ENCODE measurements around the gene FOXE1. TPM values are rescaled to one million over a fixed set of nuclear protein-coding genes. Genes with fewer than 3 reads are reported as not detected.

Gene FOXE1
- total and polyA plus RNA-seq, 2 experiments from 2014 or later, result 0.45 TPM; not detected in 1

DNA sequence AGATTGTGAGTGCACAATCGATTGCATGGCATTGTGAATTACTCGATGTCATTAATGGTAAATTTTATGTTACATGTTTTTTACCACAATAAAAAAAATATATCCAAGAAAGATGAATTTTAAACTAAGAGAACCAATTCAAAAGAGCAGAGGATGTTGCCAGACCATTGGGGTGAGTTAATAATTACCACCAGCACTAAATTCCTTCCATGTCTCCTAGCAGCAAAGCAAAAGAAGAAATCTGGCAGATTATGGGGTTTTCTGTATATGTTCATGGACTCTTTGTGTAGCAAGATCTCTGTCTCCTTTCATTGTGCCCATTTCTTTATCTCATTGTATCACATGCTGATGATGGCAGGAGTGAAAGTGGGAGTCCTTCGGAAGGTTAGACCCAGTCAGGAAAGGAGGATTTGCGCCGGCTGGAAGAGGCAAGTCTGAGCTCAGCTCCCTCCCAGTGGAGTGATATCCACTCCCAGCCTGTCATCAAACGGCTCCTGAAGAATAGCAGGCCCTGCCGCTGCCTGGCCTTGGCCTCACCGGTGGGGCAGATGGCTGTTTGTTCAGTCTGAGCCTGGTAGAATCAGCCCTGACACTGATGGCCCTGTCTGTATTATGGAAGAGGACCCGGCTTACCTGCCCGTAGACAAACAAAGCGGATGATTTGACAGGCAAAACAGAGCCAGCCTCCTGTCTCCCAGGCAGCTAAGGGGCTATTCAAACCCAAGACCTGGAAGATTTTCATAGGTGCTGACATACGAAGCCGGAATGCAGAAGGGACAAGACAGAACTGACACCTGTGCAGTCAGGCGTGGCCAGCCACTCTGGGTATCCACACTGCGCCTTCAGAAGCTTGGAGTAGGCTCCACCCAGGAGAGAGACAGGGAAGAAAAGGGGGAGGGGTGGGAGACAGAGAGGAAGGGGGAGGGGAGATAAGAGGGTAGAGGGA is 21.9 kb upstream of the FOXE1 start (continued):
- TF ChIP-seq, protein P1, sequence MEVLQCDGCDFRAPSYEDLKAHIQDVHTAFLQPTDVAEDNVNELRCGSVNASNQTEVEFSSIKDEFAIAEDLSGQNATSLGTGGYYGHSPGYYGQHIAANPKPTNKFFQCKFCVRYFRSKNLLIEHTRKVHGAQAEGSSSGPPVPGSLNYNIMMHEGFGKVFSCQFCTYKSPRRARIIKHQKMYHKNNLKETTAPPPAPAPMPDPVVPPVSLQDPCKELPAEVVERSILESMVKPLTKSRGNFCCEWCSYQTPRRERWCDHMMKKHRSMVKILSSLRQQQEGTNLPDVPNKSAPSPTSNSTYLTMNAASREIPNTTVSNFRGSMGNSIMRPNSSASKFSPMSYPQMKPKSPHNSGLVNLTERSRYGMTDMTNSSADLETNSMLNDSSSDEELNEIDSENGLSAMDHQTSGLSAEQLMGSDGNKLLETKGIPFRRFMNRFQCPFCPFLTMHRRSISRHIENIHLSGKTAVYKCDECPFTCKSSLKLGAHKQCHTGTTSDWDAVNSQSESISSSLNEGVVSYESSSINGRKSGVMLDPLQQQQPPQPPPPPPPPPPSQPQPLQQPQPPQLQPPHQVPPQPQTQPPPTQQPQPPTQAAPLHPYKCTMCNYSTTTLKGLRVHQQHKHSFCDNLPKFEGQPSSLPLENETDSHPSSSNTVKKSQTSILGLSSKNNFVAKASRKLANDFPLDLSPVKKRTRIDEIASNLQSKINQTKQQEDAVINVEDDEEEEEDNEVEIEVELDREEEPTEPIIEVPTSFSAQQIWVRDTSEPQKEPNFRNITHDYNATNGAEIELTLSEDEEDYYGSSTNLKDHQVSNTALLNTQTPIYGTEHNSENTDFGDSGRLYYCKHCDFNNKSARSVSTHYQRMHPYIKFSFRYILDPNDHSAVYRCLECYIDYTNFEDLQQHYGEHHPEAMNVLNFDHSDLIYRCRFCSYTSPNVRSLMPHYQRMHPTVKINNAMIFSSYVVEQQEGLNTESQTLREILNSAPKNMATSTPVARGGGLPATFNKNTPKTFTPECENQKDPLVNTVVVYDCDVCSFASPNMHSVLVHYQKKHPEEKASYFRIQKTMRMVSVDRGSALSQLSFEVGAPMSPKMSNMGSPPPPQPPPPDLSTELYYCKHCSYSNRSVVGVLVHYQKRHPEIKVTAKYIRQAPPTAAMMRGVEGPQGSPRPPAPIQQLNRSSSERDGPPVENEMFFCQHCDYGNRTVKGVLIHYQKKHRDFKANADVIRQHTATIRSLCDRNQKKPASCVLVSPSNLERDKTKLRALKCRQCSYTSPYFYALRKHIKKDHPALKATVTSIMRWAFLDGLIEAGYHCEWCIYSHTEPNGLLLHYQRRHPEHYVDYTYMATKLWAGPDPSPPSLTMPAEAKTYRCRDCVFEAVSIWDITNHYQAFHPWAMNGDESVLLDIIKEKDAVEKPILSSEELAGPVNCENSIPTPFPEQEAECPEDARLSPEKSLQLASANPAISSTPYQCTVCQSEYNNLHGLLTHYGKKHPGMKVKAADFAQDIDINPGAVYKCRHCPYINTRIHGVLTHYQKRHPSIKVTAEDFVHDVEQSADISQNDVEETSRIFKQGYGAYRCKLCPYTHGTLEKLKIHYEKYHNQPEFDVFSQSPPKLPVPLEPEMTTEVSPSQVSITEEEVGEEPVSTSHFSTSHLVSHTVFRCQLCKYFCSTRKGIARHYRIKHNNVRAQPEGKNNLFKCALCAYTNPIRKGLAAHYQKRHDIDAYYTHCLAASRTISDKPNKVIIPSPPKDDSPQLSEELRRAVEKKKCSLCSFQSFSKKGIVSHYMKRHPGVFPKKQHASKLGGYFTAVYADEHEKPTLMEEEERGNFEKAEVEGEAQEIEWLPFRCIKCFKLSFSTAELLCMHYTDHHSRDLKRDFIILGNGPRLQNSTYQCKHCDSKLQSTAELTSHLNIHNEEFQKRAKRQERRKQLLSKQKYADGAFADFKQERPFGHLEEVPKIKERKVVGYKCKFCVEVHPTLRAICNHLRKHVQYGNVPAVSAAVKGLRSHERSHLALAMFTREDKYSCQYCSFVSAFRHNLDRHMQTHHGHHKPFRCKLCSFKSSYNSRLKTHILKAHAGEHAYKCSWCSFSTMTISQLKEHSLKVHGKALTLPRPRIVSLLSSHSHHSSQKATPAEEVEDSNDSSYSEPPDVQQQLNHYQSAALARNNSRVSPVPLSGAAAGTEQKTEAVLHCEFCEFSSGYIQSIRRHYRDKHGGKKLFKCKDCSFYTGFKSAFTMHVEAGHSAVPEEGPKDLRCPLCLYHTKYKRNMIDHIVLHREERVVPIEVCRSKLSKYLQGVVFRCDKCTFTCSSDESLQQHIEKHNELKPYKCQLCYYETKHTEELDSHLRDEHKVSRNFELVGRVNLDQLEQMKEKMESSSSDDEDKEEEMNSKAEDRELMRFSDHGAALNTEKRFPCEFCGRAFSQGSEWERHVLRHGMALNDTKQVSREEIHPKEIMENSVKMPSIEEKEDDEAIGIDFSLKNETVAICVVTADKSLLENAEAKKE (CRISPR knock-in tag; IDR thresholded peaks at IDR 0.05), result no peak
- no peak for TF ChIP-seq ZNF114 (CRISPR knock-in tag; IDR thresholded peaks at IDR 0.05)
- no peak for TF ChIP-seq CREB1 (CRISPR knock-in tag; IDR thresholded peaks at IDR 0.05; ENCODE audit: low read depth)
- TF ChIP-seq, protein P2, sequence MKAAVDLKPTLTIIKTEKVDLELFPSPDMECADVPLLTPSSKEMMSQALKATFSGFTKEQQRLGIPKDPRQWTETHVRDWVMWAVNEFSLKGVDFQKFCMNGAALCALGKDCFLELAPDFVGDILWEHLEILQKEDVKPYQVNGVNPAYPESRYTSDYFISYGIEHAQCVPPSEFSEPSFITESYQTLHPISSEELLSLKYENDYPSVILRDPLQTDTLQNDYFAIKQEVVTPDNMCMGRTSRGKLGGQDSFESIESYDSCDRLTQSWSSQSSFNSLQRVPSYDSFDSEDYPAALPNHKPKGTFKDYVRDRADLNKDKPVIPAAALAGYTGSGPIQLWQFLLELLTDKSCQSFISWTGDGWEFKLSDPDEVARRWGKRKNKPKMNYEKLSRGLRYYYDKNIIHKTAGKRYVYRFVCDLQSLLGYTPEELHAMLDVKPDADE (IDR thresholded peaks at IDR 0.05), result no peak

DNA sequence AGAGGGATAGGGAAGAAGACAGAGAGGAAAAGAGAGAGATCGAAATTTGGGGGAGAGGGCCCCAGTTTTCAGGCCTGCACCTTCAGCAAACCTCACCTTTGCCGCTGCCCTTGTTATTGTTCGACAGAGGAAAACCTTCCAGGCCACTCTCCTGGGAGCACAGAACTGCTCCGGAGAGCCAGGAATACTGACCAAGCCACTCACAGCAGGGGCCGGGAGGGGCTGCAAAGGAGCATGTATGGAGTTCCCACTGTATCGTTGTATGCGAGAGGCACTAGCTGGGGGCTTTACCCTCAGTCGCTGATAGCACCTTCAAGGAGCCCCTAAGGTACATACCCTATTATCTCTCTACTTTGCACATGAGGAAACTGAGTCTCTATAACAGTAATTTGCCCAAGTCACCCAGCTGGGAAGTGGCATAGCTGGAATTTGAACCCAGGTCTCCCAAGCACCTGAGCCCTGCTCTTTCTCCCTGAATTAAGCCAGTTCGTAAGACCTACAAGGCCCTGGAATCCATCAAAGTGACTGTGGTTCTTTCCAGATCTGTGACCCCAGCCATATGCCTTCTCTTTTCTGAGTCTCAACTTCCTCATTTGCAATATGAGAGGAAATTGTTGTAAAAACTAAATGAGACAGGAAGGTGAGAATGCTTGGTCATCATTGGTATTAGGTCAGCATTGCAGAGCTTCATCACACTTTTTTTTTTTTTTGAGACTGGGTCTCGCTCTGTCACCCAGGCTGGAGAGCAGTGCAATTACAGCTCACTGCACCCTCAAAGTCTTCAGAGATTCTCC is 21.0 kb upstream of the FOXE1 start:
- peak overlapping the region; percentile 47 for H3K4me3 ChIP-seq
- no peaks in the 10 kb centered on the region for H3K36me3 ChIP-seq (ENCODE audit: insufficient read depth)
- Mint-ChIP-seq H3K9me3 (no peaks in the 10 kb centered on the region), H3K27me3 (ENCODE audit: insufficient read depth, low read depth, poor library complexity) (peaks cover 3% of the 10 kb centered on the region), H3K4me1 (peaks cover 20% of the 10 kb centered on the region), H3K36me3 (ENCODE audit: low read depth) (no peaks in the 10 kb centered on the region), H3K27ac (no peak overlapping the region), H3K4me3 (peak overlapping the region; percentile 58)
- H4K20me1 ChIP-seq (replicated peaks; ENCODE audit: insufficient read depth), result no peaks in the 10 kb centered on the region
- no peaks in the 10 kb centered on the region for H3F3A ChIP-seq (replicated peaks; ENCODE audit: low read depth)
- H3K79me2 ChIP-seq (replicated peaks; ENCODE audit: insufficient read depth), result no peaks in the 10 kb centered on the region
- peaks cover 16% of the 10 kb centered on the region; the same call in 1 of the 2 replicates for H3K4me1 ChIP-seq (ENCODE audit: insufficient read depth)
- H3K27ac ChIP-seq (ENCODE audit: low read depth), result no peak overlapping the region
- H3K4me2 ChIP-seq, result peak overlapping the region; percentile 79
- peak; percentile 33 for DNase-seq (ENCODE audit: low spot score)
- H2AFZ ChIP-seq, result peak overlapping the region; percentile 98
- no peaks in the 10 kb centered on the region for H3K9me2 ChIP-seq (ENCODE audit: insufficient read depth)
- peak; percentile 78 for ATAC-seq
- peaks cover 11% of the 10 kb centered on the region for H3K27me3 ChIP-seq (ENCODE audit: insufficient read depth)
- TF ChIP-seq ZNF114 (CRISPR knock-in tag; IDR thresholded peaks at IDR 0.05), result no peak
- TF ChIP-seq CREB1 (CRISPR knock-in tag; IDR thresholded peaks at IDR 0.05; ENCODE audit: low read depth), result no peak
- no peak for TF ChIP-seq POLR2AphosphoS5 (IDR thresholded peaks at IDR 0.05; ENCODE audit: low read depth)
- TF ChIP-seq, protein P3, sequence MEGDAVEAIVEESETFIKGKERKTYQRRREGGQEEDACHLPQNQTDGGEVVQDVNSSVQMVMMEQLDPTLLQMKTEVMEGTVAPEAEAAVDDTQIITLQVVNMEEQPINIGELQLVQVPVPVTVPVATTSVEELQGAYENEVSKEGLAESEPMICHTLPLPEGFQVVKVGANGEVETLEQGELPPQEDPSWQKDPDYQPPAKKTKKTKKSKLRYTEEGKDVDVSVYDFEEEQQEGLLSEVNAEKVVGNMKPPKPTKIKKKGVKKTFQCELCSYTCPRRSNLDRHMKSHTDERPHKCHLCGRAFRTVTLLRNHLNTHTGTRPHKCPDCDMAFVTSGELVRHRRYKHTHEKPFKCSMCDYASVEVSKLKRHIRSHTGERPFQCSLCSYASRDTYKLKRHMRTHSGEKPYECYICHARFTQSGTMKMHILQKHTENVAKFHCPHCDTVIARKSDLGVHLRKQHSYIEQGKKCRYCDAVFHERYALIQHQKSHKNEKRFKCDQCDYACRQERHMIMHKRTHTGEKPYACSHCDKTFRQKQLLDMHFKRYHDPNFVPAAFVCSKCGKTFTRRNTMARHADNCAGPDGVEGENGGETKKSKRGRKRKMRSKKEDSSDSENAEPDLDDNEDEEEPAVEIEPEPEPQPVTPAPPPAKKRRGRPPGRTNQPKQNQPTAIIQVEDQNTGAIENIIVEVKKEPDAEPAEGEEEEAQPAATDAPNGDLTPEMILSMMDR (conservative IDR thresholded peaks at IDR 0.05; ENCODE audit: low read depth in 2 of 2), result no peak
- TF ChIP-seq JUNB (IDR thresholded peaks at IDR 0.05; ENCODE audit: unreplicated experiment), result no peak
- no peak for TF ChIP-seq EZH2 (IDR thresholded peaks at IDR 0.05; ENCODE audit: low read depth, unreplicated experiment)
- no peak for TF ChIP-seq EZH2phosphoT487 (IDR thresholded peaks at IDR 0.05; ENCODE audit: unreplicated experiment)
- TF ChIP-seq, protein P2 (IDR thresholded peaks at IDR 0.05), result no peak
